ENCODE measurements around the gene ALAD. TPM values are rescaled to one million over a fixed set of nuclear protein-coding genes. Genes with fewer than 3 reads are reported as not detected.
"Not testable (repeated sequence)": the region's sequence is repeated elsewhere in the genome, so short reads cannot be mapped to it uniquely, and the experiment has no call there.

The ALAD gene
- total and polyA plus RNA-seq, 9 of the 15 experiments (the other 6 are each of a cell fraction or from before 2014, with no cell fraction given), result 1.3 to 12.7 (median 6.8) TPM

- 0 out of 4 replicates have a peak, but pooled peaks of 1 of the 2 experiments have one; percentile 29 for TF ChIP-seq MNT (conservative IDR thresholded peaks at IDR 0.05)
- peak; percentile 10; the same call in 1 of the 2 replicates for TF ChIP-seq CREM (IDR thresholded peaks at IDR 0.05; ENCODE audit: low read depth)
- TF ChIP-seq ZNF24 (IDR thresholded peaks at IDR 0.05), result peak; percentile 63; the same call in 1 of the 2 replicates
- TF ChIP-seq SOX6 (IDR thresholded peaks at IDR 0.05), result 0 out of 2 replicates have a peak, but pooled peaks have one; percentile 7
- TF ChIP-seq CC2D1A (IDR thresholded peaks at IDR 0.05), result peak; percentile 64; the same call in 1 of the 2 replicates
- peak; percentile 14; the same call in 1 of the 2 replicates for TF ChIP-seq RB1 (IDR thresholded peaks at IDR 0.05; ENCODE audit: low read depth)
- TF ChIP-seq ARID2 (IDR thresholded peaks at IDR 0.05), result peak; percentile 88
- peak; percentile 82 for TF ChIP-seq SMC3 (conservative IDR thresholded peaks at IDR 0.05; ENCODE audit: insufficient read depth, low read depth, low read length)
- TF ChIP-seq POLR2B (IDR thresholded peaks at IDR 0.05; ENCODE audit: low read depth, partially characterized antibody), result peak; percentile 57
- TF ChIP-seq POLR2A (conservative IDR thresholded peaks at IDR 0.05), result peak; percentile 45; the same call in 1 of the 2 replicates
- TF ChIP-seq REST (IDR thresholded peaks at IDR 0.05; ENCODE audit: borderline replicate concordance), result peak; percentile 90
- not testable (repeated sequence) for TF ChIP-seq REST (CRISPR knock-in tag; IDR thresholded peaks at IDR 0.05; ENCODE audit: low read depth)
These were observed 5.9 kb upstream of the ALAD start (continued) for GRCh38 chr9:113406873-113407511.
